HTERT RPE-1 (cell line): ENCODE data around the gene FBXO3.
"Not testable (repeated sequence)": the region's sequence is repeated elsewhere in the genome, so short reads cannot be mapped to it uniquely, and the experiment has no call there.

ENCODE experiments used
- in situ Hi-C: fragments of 300-500 bp; cut with MboI; formaldehyde crosslinking; loops from 4 replicates; pipeline ENCODE4 v1.14.3; 2020; ENCODE audit warnings: low sequenced_read_pairs

The FBXO3 gene

GRCh38 chr11:33773987-33774735 is at the start of gene FBXO3:
FBXO3 (minus strand) TSS chr11:33774520; CDS start chr11:33774497, 23 bp downstream.
- in situ Hi-C loops: no loop called here

- in situ Hi-C loops: not testable (repeated sequence)
These were observed 48.7 kb upstream of the FBXO3 start for GRCh38 chr11:33822981-33823380.

GRCh38 chr11:33819278-33820035 is 45.1 kb upstream of the FBXO3 start:
- in situ Hi-C loops: no loop called here

- in situ Hi-C loops: no loop called here
These were observed 34.0 kb upstream of the FBXO3 start for GRCh38 chr11:33808228-33808828.

- in situ Hi-C loops: no loop called here
These were observed 30.2 kb upstream of the FBXO3 start for GRCh38 chr11:33804471-33804870.

GRCh38 chr11:33802194-33802950 is 28.1 kb upstream of the FBXO3 start:
- in situ Hi-C loops: no loop called here

- in situ Hi-C loops: no loop called here
These were observed 27.5 kb upstream of the FBXO3 start for GRCh38 chr11:33801821-33802193.

GRCh38 chr11:33797879-33798278 is 23.6 kb upstream of the FBXO3 start:
- in situ Hi-C loops: no loop called here

GRCh38 chr11:33790040-33790439 is 15.7 kb upstream of the FBXO3 start:
- in situ Hi-C loops: no loop called here

- in situ Hi-C loops: not testable (repeated sequence)
These were observed 13.8 kb upstream of the FBXO3 start for GRCh38 chr11:33788095-33788494.

- in situ Hi-C loops: no loop called here
These were observed 12.8 kb upstream of the FBXO3 start for GRCh38 chr11:33787076-33787475.

GRCh38 chr11:33785609-33786008 is 11.3 kb upstream of the FBXO3 start:
- in situ Hi-C loops: no loop called here

GRCh38 chr11:33779849-33780528 is 5.7 kb upstream of the FBXO3 start:
- in situ Hi-C loops: no loop called here

GRCh38 chr11:33778675-33779074 is 4.4 kb upstream of the FBXO3 start:
- in situ Hi-C loops: no loop called here

GRCh38 chr11:33777906-33778305 is 3.6 kb upstream of the FBXO3 start:
- in situ Hi-C loops: no loop called here

GRCh38 chr11:33775832-33776470 is 1.6 kb upstream of the FBXO3 start:
- in situ Hi-C loops: no loop called here

- in situ Hi-C loops: no loop called here
These were observed 1.1 kb upstream of the FBXO3 start for GRCh38 chr11:33775467-33775807.

GRCh38 chr11:33774736-33775466 is 581 bp upstream of the FBXO3 start:
- in situ Hi-C loops: no loop called here

GRCh38 chr11:33773404-33773986 is 825 bp downstream of the FBXO3 start:
- in situ Hi-C loops: no loop called here
